Heart left ventricle (tissue), 13 donors: ENCODE measurements around the gene NOL12.

Experiments
- POLR2A ChIP-seq, 2 donors: fragments of 450-650 bp; IDR thresholded peaks; one replicate each; pipeline ENCODE4 v1.6.1; 2017; ENCODE audit warnings: antibody characterized with exemption in 2 of 2, mild to moderate bottlenecking in 2 of 2, moderate library complexity in 2 of 2
- TF ChIP-seq, protein P1 (sequence below), 12 donors: fragments of 200-600 bp; sonication (generic) in 4 of 12; IDR thresholded peaks; one replicate each; pipeline versions ENCODE4 v1.5.0 to v1.8.0; 2018 to 2022; ENCODE audit warnings: antibody characterized with exemption in 12 of 12, mild to moderate bottlenecking in 5 of 12
- donor health status: ischemic (EF 13 %, LVEDD 7.1; RV severe dilation, severe dysfunction).
- donor health status: DM: no; HTN: yes; CAD: no.
- donor health status: DM: no; HTN: no; CAD: no.
- donor health status: ischemic (EF 25% LVEDD 6.9; RV normal size, moderate dysfunction).
- donor health status: ischemic (EF 25% LVEDD 5.7; RV mildly dilated, moderate dysfunction).
- donor health status: ischemic (EF 35%, LVEDD 5.7; RV mildly dilated, moderate dysfunction).
- donor health status: nonischemic (EF 11% LVEDD 7.7; RV severe dilation, severe dysfunction).
- donor health status: DM: yes; HTN: yes; CAD: no.
- donor health status: PGD.
- donor health status: ischemic (EF 29% LVEDD 5.4; RV normal size, mild dysfunction).
- donor health status: nonischemic (EF 23%, LVEDD 6.1; RV moderate dilation, normal function).

DNA sequence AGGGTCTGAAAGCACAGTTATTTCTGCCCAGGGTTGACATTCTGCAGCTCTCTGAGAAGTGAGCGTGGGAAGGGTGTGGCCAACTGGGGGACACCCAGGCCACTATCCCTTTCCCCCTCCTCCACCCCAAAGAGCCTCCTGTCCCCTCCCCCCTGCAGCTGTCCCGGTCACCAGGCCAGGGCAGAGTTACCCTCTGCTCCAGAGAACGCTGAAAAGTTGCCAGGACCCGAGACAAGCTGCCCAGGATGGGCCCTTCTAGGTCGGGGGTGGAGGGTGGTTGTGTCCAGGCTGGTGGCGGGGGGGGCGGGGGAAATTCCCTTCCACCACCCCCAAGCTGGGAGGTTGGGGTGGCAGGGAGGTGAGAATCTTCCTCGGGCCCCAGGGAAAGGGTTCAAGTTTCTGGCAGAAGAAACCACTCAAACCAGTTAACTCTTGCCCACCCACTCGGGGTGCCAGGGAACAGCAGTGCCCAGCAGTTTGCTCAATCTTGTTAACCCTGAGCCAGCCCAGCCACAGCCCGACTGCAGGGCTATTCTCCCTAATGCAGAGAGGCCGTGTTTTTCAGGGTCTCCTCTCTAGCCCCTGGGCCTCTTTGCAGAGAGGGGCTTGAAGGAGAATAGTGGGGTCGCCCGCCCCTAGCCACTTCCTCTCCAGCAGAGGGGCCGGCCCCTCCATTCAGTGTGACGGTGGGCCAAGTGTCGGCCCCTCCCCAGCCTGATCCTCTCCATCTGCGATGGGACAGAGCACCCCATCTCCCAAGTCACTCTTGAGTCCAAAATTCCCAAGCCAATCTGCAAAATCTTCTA, 10.0 kb upstream of the NOL12 start:
- TF ChIP-seq, protein P1, sequence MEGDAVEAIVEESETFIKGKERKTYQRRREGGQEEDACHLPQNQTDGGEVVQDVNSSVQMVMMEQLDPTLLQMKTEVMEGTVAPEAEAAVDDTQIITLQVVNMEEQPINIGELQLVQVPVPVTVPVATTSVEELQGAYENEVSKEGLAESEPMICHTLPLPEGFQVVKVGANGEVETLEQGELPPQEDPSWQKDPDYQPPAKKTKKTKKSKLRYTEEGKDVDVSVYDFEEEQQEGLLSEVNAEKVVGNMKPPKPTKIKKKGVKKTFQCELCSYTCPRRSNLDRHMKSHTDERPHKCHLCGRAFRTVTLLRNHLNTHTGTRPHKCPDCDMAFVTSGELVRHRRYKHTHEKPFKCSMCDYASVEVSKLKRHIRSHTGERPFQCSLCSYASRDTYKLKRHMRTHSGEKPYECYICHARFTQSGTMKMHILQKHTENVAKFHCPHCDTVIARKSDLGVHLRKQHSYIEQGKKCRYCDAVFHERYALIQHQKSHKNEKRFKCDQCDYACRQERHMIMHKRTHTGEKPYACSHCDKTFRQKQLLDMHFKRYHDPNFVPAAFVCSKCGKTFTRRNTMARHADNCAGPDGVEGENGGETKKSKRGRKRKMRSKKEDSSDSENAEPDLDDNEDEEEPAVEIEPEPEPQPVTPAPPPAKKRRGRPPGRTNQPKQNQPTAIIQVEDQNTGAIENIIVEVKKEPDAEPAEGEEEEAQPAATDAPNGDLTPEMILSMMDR (IDR thresholded peaks at IDR 0.05) = no peak
- no peak for TF ChIP-seq POLR2A (IDR thresholded peaks at IDR 0.05)
